Measurements from ENCODE around the gene C1QTNF1. TPM values are rescaled to one million over a fixed set of nuclear protein-coding genes. Genes with fewer than 3 reads are reported as not detected.

C1QTNF1 gene
- total and polyA plus RNA-seq, 9 of the 15 experiments (the other 6 are each of a cell fraction or from before 2014, with no cell fraction given): 0.09 TPM; not detected in 8

DNA sequence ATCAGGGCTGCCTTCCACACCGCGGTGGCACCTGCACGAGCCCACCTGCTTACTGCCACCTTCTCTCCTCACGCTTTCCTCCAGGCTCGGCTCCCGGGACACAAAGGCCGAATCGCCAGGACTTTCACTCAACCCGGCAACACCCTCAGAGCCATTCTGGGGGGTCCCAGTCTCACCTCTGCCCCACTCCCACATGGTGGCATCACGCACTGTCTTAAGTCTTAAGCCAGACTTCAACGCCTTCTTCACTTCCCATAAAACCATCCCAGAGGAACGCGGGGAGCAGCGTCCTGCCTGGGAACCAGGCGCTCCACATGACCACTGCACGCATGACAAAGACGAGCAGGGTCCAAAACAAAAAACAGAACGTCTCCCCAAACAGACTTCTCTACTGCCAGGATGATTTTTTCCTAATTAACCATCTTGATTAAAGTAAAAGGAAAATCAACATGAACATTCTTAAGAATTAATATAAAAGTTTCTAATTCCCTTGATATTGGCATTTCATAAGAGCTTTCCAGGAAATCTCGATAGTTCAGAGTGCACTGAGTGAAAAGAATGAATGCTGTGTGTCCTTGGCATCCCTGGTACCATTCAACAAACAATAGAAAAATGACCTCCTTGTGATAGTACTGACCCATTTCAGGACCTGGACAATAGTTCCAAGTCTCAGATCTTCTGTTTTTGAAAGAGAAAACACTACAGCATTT is 17.0 kb upstream of the C1QTNF1 start:
- in situ Hi-C loops (cut with MboI): no loop called here
- H3K9me1 ChIP-seq (ENCODE audit: control insufficient read depth, insufficient read depth, low read length): peaks cover 8% of the 10 kb centered on the region
- FAIRE-seq (no peak), ATAC-seq (no peak), DNase-seq (ENCODE audit: extremely low read depth in 1 of 4, low spot score in 3 of 4) (no peak)
- peaks cover 64% of the 10 kb centered on the region for H3K79me2 ChIP-seq (ENCODE audit: control insufficient read depth, insufficient read depth, low read length)
- BruUV-seq (replicated peaks): no TSS peak
- WGBS (ENCODE audit: insufficient coverage, low coverage, missing lambda C conversion rate): 92% methylated on average over 18 of the region's 19 CpGs
- H4K20me1 ChIP-seq (replicated peaks; ENCODE audit: control insufficient read depth, insufficient read depth, low read length): peaks cover 21% of the 10 kb centered on the region
- no peaks in the 10 kb centered on the region for H3K27me3 ChIP-seq (ENCODE audit: control insufficient read depth in 2 of 2, insufficient read depth in 2 of 2, low read length in 2 of 2)
- intact Hi-C loops (cut with micrococcal nuclease): no loop called here
- CTCF ChIA-PET (ENCODE audit: low intra/inter-chr PET ratio): no interaction called here
- POLR2A ChIA-PET: interaction anchor here (0.6 kb wide), 1 partner anchor 125 kb away, joined by 5 read pairs; no protein-coding TSS in a partner anchor
- 0 out of 4 replicates have a peak overlapping the region, but pooled peaks of 1 of the 2 experiments have one; percentile 19 for H3K9ac ChIP-seq (ENCODE audit: insufficient read depth in 1 of 2, low read depth in 2 of 2, low read length in 2 of 2)
- H3K4me2 ChIP-seq (ENCODE audit: insufficient read depth, low read length): no peak overlapping the region
- H2AFZ ChIP-seq (ENCODE audit: low read depth, low read length): no peak overlapping the region
- no peak overlapping the region for H3K4me3 ChIP-seq
- H3K27ac ChIP-seq (ENCODE audit: extremely low read depth, low read depth, low read length): no peak overlapping the region
- H3K9me3 ChIP-seq (replicated peaks; ENCODE audit: control insufficient read depth, insufficient read depth, low read depth, low read length): no peaks in the 10 kb centered on the region
- peaks cover 24% of the 10 kb centered on the region; the same call in 2 of the 3 replicates for H3K36me3 ChIP-seq (ENCODE audit: control insufficient read depth, insufficient read depth, low read length)
- peaks cover 20 to 30% of the 10 kb centered on the region in 2 experiments for H3K4me1 ChIP-seq (replicated peaks in 1 of 2; ENCODE audit: control insufficient read depth in 2 of 2, insufficient read depth in 2 of 2, low read length in 2 of 2)
- TF ChIP-seq ZNF133 (CRISPR knock-in tag; IDR thresholded peaks at IDR 0.05) (no peak), PHTF2 (CRISPR knock-in tag; IDR thresholded peaks at IDR 0.05) (no peak), FOXM1 (IDR thresholded peaks at IDR 0.05; ENCODE audit: low read depth) (no peak), FOXM1 (CRISPR knock-in tag; IDR thresholded peaks at IDR 0.05; ENCODE audit: low read depth) (no peak), FOXK2 (conservative IDR thresholded peaks at IDR 0.05 in 1 of 2, IDR thresholded peaks at IDR 0.05 in 1 of 2; ENCODE audit: low read depth in 2 of 2) (no peak), ZBTB8A (IDR thresholded peaks at IDR 0.05; ENCODE audit: partially characterized antibody) (no peak), GATAD2B (IDR thresholded peaks at IDR 0.05; ENCODE audit: borderline replicate concordance) (no peak), KAT7 (CRISPR knock-in tag; IDR thresholded peaks at IDR 0.05; ENCODE audit: borderline replicate concordance) (no peak), HLTF (IDR thresholded peaks at IDR 0.05) (no peak), NCOA6 (IDR thresholded peaks at IDR 0.05) (no peak), SMAD3 (CRISPR knock-in tag; conservative IDR thresholded peaks at IDR 0.05) (no peak), FOSL1 (tag; conservative IDR thresholded peaks at IDR 0.05) (no peak), POLR2B (IDR thresholded peaks at IDR 0.05; ENCODE audit: low read depth, partially characterized antibody) (no peak), GTF2F1 (IDR thresholded peaks at IDR 0.05; ENCODE audit: low read depth, low read length) (no peak), ARHGAP35 (IDR thresholded peaks at IDR 0.05; ENCODE audit: partially characterized antibody) (no peak)
- TF ChIP-seq, protein P1, sequence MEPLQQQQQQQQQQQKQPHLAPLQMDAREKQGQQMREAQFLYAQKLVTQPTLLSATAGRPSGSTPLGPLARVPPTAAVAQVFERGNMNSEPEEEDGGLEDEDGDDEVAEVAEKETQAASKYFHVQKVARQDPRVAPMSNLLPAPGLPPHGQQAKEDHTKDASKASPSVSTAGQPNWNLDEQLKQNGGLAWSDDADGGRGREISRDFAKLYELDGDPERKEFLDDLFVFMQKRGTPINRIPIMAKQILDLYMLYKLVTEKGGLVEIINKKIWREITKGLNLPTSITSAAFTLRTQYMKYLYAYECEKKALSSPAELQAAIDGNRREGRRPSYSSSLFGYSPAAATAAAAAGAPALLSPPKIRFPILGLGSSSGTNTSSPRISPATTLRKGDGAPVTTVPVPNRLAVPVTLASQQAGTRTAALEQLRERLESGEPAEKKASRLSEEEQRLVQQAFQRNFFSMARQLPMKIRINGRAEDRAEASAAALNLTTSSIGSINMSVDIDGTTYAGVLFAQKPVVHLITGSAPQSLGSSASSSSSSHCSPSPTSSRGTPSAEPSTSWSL (CRISPR knock-in tag; IDR thresholded peaks at IDR 0.05; ENCODE audit: borderline replicate concordance): no peak
- TF ChIP-seq, protein P2, sequence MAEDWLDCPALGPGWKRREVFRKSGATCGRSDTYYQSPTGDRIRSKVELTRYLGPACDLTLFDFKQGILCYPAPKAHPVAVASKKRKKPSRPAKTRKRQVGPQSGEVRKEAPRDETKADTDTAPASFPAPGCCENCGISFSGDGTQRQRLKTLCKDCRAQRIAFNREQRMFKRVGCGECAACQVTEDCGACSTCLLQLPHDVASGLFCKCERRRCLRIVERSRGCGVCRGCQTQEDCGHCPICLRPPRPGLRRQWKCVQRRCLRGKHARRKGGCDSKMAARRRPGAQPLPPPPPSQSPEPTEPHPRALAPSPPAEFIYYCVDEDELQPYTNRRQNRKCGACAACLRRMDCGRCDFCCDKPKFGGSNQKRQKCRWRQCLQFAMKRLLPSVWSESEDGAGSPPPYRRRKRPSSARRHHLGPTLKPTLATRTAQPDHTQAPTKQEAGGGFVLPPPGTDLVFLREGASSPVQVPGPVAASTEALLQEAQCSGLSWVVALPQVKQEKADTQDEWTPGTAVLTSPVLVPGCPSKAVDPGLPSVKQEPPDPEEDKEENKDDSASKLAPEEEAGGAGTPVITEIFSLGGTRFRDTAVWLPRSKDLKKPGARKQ (CRISPR knock-in tag; IDR thresholded peaks at IDR 0.05): no peak
- TF ChIP-seq, protein P3, sequence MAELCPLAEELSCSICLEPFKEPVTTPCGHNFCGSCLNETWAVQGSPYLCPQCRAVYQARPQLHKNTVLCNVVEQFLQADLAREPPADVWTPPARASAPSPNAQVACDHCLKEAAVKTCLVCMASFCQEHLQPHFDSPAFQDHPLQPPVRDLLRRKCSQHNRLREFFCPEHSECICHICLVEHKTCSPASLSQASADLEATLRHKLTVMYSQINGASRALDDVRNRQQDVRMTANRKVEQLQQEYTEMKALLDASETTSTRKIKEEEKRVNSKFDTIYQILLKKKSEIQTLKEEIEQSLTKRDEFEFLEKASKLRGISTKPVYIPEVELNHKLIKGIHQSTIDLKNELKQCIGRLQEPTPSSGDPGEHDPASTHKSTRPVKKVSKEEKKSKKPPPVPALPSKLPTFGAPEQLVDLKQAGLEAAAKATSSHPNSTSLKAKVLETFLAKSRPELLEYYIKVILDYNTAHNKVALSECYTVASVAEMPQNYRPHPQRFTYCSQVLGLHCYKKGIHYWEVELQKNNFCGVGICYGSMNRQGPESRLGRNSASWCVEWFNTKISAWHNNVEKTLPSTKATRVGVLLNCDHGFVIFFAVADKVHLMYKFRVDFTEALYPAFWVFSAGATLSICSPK (IDR thresholded peaks at IDR 0.05; ENCODE audit: borderline replicate concordance): no peak

Measured in K562 (cell line).